ENCODE data around the gene MLN.

DNA sequence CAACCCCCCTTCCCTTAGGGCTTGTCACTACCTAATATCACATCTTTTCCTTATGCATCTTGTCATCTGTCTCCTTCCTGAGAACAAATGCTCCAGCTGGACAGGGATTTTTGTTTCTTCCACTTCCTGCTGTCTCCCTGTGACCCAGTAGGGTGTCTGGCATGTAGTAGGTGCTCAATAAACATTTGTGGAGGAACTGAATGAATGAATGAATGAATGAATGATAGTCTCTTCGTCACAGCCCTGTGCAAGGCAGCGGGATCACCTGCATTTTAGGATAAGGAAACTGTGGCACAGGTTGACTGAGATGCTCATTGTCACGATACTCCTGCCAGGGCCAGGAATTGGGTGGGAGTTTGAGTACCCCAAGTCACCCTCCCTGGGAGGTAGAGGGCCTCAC, 29.0 kb downstream of the MLN start:
- TF ChIP-seq, protein P1, sequence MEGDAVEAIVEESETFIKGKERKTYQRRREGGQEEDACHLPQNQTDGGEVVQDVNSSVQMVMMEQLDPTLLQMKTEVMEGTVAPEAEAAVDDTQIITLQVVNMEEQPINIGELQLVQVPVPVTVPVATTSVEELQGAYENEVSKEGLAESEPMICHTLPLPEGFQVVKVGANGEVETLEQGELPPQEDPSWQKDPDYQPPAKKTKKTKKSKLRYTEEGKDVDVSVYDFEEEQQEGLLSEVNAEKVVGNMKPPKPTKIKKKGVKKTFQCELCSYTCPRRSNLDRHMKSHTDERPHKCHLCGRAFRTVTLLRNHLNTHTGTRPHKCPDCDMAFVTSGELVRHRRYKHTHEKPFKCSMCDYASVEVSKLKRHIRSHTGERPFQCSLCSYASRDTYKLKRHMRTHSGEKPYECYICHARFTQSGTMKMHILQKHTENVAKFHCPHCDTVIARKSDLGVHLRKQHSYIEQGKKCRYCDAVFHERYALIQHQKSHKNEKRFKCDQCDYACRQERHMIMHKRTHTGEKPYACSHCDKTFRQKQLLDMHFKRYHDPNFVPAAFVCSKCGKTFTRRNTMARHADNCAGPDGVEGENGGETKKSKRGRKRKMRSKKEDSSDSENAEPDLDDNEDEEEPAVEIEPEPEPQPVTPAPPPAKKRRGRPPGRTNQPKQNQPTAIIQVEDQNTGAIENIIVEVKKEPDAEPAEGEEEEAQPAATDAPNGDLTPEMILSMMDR (IDR thresholded peaks at IDR 0.05; ENCODE audit: poor library complexity), result no peak
- TF ChIP-seq EZH2phosphoT487 (IDR thresholded peaks at IDR 0.05; ENCODE audit: low read depth, severe bottlenecking, unreplicated experiment), result no peak
- no peak for TF ChIP-seq EZH2 (IDR thresholded peaks at IDR 0.05; ENCODE audit: borderline replicate concordance)
